NOMO-1 (cell line): ENCODE results near the gene COPS4.

Source experiments
- DNase-seq, 2 experiments: peaks; one replicate each; lab custom pipeline; 2025; ENCODE audit not compliant: unreplicated experiment in 2 of 2; lab: John Stamatoyannopoulos, UW

COPS4 gene

GRCh38 chr4:83114576-83114975 lies 79.6 kb downstream of the COPS4 start, which contains the start of gene PLAC8:
Gene PLAC8 (minus strand): TSS chr4:83114729. CDS start chr4:83107921, 6,808 bp downstream.
- DNase-seq = peak; percentile 87 to 95

DNA sequence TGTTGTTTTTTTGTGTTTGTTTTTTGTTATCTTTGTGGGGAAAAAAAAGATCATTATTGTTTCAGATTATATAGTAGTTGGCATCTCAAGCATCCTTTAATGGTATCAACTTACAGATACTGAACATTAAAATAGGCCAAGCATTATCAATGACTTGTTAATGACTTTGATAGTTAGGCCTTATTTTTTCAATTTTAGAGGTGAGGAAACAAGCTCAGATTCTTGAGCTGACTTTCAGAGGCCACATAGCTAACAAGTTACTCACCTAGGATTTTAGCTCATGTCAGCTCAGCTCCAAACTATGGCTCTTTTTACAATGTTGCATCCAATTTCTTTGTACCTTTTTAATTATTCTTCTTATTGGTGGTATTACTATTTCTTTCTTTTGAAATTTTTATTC lies 80.0 kb downstream of the COPS4 start:
- no peak for DNase-seq

- peak in 1 of 2 experiments; percentile 31 for DNase-seq
Measured at GRCh38 chr4:83115656-83116285, 80.8 kb downstream of the COPS4 start.

DNA sequence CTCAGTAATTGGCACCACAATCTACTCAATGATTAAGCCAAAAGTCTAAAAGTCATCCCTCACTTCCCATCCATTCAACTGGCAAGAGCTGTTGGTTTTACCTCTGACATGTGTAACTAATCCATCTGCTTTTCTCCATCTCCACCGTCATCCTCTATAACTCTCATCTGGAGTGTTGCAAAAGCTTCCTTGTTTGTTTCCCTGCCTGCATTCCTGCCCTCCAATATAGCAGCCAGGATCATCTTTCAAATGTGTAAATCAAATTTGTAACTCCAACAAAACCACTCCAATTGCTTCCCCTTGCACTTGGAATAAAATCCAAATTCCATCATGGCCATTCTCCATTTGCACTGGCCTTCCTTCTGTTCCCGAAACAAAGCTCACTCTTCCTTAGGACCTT lies 83.9 kb downstream of the COPS4 start:
- no peak for DNase-seq

GRCh38 chr4:83121246-83121645 lies 86.3 kb downstream of the COPS4 start:
- DNase-seq = no peak

DNA sequence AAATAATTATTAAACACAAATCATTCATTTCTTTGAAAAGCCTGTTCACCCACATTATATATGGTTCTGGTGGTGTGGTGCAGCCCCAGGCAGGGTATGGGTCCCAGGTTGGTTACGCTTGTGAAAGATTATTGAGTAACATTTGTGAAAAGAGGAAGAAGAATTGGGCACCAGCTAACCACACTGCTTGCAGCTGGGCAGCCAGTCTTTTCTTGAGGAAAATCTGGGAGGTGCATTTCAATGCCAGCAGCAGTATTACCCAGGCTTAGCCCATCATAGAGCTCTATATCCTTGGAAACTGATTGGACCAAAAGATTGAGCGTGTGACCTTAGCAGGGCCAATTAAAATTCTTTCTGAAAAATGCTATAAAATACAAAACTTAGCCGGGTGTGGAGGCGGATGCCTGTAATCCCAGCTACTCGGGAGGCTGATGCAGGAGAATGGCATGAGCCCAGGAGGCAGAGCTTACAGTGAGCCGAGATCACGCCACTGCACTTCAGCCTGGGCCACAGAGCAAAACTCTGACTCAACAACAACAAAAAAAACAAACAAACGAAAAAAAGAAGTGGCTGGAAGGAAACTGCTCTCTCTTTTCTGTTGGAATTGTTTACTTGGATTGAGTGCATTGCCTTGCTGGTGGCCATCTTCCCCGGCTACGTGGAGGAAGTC lies 89.3 kb downstream of the COPS4 start:
- DNase-seq = peak; percentile 67 to 95
